ENCODE results near the gene GATM.
"Not testable (repeated sequence)": the region's sequence is repeated elsewhere in the genome, so short reads cannot be mapped to it uniquely, and the experiment has no call there.

The GATM gene

DNA sequence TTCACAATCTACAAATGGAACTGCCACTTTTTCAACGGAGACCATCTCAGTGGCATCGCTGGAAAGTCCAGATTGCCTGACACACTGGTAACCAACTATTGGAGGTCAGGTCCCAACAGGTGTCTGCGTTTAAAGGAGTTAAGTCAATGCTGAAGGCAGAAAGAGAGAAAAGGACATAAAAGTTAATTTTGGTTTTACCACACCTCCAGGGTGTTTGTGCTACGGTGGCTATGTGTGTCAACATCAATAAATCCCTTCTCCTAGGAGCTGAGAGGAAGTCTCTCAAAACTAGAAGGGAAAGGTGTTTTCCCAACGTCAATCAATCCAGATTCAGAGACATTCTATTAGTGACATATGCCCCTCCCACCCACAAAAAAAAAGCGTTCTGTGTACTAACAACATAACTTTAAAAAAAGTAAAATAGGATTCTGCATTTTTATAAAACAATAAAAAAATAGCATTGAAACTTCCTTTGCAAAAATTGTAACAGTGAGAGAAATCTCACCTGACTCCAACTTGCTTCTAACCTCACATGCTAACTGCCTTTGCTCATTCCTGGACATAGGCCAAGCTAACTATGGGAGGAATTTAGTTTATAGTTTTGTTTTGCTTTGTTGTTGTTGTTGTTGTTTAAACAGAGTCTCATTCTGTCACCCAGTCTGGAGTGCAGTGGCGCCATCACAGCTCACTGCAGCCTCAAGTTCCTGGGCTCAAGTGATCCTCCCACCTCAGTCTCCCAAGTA is 58.7 kb downstream of the GATM start:
- Histone ChIP-seq H3K4me1 (no peaks in the 10 kb centered on the region), H3K27me3 (peaks cover 15% of the 10 kb centered on the region), H3K36me3 (no peaks in the 10 kb centered on the region), H3K4me3 (ENCODE audit: low read depth, low read length) (no peak overlapping the region), H3K9me3 (no peaks in the 10 kb centered on the region; the same call in none of the 2 replicates)
- TF ChIP-seq, protein P1, sequence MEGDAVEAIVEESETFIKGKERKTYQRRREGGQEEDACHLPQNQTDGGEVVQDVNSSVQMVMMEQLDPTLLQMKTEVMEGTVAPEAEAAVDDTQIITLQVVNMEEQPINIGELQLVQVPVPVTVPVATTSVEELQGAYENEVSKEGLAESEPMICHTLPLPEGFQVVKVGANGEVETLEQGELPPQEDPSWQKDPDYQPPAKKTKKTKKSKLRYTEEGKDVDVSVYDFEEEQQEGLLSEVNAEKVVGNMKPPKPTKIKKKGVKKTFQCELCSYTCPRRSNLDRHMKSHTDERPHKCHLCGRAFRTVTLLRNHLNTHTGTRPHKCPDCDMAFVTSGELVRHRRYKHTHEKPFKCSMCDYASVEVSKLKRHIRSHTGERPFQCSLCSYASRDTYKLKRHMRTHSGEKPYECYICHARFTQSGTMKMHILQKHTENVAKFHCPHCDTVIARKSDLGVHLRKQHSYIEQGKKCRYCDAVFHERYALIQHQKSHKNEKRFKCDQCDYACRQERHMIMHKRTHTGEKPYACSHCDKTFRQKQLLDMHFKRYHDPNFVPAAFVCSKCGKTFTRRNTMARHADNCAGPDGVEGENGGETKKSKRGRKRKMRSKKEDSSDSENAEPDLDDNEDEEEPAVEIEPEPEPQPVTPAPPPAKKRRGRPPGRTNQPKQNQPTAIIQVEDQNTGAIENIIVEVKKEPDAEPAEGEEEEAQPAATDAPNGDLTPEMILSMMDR (IDR thresholded peaks at IDR 0.05; ENCODE audit: low read depth, low read length) = no peak
- DNase-seq = no peak

DNA sequence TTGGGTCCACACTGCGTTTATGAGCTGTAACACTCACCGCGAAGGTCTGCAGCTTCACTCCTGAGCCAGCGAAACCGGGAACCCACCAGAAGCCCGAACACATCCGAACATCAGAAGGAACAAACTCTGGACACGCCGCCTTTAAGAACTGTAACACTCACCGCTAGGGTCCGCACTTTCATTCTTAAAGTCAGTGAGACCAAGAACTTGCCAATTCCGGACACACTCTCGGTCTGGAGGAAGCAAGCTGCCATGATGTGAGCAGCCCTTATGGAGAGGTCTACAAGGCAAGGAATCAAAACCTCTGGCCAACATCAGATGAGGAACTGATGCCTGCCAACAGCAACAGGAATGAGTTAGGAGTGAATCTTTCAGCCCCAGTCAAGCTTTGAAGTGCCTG is 63.4 kb downstream of the GATM start:
- no peak overlapping the region for H3K4me3 ChIP-seq (ENCODE audit: low read depth, low read length)
- TF ChIP-seq, protein P1 (IDR thresholded peaks at IDR 0.05; ENCODE audit: low read depth, low read length) = no peak
- no peaks in the 10 kb centered on the region for H3K9me3 ChIP-seq
- no peaks in the 10 kb centered on the region for H3K4me1 ChIP-seq
- no peak for DNase-seq
- peaks cover 6% of the 10 kb centered on the region for H3K27me3 ChIP-seq
- H3K36me3 ChIP-seq = no peaks in the 10 kb centered on the region

GRCh38 chr15:45314117-45314516 is 64.2 kb downstream of the GATM start:
- not testable (repeated sequence) for H3K4me1 ChIP-seq; H3K4me3 ChIP-seq (ENCODE audit: low read depth, low read length); H3K36me3 ChIP-seq; H3K27me3 ChIP-seq; H3K9me3 ChIP-seq; DNase-seq
